Type B pancreatic cell (in vitro differentiated cells): ENCODE results near the gene TMEM134. TPM values are rescaled to one million over a fixed set of nuclear protein-coding genes. Genes with fewer than 3 reads are reported as not detected.
A peak's percentile ranks its signal among the peaks of the same experiment; 100 is the strongest.

Source experiments
- DNase-seq: peaks from one replicate; pipeline ENCODE4 v3.0.0; 2021; ENCODE audit warnings: mixed read lengths; ENCODE audit not compliant: unreplicated experiment; ENCODE audit errors: extremely low spot score
- H3K27ac Mint-ChIP-seq: 2 replicates; pipeline ENCODE4 v1.8.0; 2021; ENCODE audit warnings: mild to moderate bottlenecking, mixed read lengths
- H3K27me3 Mint-ChIP-seq: 2 replicates; pipeline ENCODE4 v1.8.0; 2021; ENCODE audit warnings: mixed read lengths
- H3K36me3 Mint-ChIP-seq: 2 replicates; pipeline ENCODE4 v1.8.0; 2021; ENCODE audit warnings: mixed read lengths
- H3K4me1 Mint-ChIP-seq: one replicate; pipeline ENCODE4 v1.8.0; 2021; ENCODE audit warnings: mixed read lengths; ENCODE audit not compliant: unreplicated experiment
- H3K4me3 Mint-ChIP-seq: 2 replicates; pipeline ENCODE4 v1.8.0; 2021; ENCODE audit warnings: mild to moderate bottlenecking, mixed read lengths
- H3K9me3 Mint-ChIP-seq: 2 replicates; pipeline ENCODE4 v1.8.0; 2021; ENCODE audit warnings: mixed read lengths
- total RNA-seq: library from RNA; stranded (reverse); gene quantifications from 2 replicates; pipeline ENCODE4 v1.2.1, GENCODE V29; 2021; ENCODE audit warnings: low replicate concordance
- TF ChIP-seq, protein P1 (sequence below): fragments of 200-600 bp; sonication (generic); conservative IDR thresholded peaks from 2 replicates; pipeline ENCODE4 v1.5.0; 2021; ENCODE audit warnings: antibody characterized with exemption, mild to moderate bottlenecking

TMEM134 gene
- total RNA-seq, 1 donor from 2014 or later: 46.6 TPM

DNA sequence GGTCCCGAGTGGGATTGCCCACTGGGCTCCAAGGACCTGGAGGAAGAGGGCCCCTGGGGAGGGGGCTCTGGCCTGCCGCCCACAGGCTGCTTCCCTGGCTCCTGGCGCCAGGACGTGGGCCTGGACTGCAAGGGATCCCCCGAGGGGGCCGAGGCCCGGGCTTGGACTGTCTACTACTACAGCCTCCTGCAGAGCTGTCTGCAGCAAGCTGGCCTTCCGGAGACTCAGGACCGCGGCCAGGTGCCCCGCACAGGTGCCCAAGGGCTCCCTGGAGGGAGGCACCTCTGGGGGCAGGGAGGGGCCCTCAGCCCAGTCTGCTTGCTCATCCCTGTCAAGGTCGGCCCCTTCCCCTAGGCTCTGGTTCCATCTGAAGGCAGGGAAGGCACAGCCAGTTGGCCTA lies 51.6 kb downstream of the TMEM134 start:
- Mint-ChIP-seq H3K27ac (no peak overlapping the region), H3K27me3 (peaks cover 40% of the 10 kb centered on the region), H3K4me3 (no peak overlapping the region), H3K4me1 (peaks cover 17% of the 10 kb centered on the region), H3K36me3 (no peaks in the 10 kb centered on the region), H3K9me3 (no peaks in the 10 kb centered on the region)
- TF ChIP-seq, protein P1, sequence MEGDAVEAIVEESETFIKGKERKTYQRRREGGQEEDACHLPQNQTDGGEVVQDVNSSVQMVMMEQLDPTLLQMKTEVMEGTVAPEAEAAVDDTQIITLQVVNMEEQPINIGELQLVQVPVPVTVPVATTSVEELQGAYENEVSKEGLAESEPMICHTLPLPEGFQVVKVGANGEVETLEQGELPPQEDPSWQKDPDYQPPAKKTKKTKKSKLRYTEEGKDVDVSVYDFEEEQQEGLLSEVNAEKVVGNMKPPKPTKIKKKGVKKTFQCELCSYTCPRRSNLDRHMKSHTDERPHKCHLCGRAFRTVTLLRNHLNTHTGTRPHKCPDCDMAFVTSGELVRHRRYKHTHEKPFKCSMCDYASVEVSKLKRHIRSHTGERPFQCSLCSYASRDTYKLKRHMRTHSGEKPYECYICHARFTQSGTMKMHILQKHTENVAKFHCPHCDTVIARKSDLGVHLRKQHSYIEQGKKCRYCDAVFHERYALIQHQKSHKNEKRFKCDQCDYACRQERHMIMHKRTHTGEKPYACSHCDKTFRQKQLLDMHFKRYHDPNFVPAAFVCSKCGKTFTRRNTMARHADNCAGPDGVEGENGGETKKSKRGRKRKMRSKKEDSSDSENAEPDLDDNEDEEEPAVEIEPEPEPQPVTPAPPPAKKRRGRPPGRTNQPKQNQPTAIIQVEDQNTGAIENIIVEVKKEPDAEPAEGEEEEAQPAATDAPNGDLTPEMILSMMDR: no peak
- DNase-seq: no peak

DNA sequence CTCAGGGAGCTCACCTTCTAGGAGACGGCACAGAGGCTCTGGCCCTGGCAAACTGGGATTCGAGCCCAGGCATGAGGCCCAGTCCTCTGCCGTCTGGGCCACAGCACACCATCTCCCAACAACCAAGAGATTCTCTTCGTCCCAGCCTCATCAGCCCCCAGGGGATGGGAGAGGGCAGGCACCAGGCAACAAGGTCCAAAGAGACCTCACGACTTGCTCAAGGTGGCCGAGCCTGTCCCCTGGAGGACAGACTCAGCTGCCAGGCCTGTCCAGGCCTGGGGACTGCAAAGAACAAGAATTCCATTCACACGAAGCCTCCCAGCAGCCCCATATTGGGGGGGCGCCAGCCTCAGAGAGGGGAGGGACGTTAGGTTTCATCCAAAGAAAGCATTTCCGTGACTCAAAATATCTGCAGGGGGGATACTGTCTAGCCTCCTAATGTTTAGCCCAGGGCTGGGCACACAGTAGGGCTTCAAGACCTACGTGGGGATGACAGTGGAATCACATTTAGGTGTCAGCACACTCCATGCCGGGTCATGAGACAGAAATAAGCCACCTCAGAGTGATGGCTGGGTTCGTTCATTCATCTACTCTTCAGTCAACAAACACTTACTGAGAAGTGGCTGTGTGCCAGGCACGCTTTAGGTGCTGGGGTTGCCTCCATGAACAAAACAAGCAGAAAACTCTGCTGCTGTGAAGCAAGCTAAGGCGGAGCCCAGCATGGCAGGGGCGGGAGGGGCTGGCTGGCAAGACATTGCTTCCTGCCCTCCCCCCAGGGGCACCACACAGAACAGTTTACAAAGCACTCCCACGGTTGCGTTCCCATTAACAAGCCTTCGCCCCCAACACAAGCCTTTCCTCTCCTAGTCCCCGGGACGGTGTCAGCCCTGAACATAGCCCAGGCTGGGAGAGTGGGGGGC lies 52.4 kb downstream of the TMEM134 start:
- TF ChIP-seq, protein P1: no peak
- Mint-ChIP-seq H3K4me3 (peak overlapping the region; percentile 77), H3K9me3 (no peaks in the 10 kb centered on the region), H3K4me1 (peaks cover 17% of the 10 kb centered on the region), H3K27ac (no peak overlapping the region), H3K36me3 (no peaks in the 10 kb centered on the region), H3K27me3 (peaks cover 48% of the 10 kb centered on the region)
- no peak for DNase-seq

DNA sequence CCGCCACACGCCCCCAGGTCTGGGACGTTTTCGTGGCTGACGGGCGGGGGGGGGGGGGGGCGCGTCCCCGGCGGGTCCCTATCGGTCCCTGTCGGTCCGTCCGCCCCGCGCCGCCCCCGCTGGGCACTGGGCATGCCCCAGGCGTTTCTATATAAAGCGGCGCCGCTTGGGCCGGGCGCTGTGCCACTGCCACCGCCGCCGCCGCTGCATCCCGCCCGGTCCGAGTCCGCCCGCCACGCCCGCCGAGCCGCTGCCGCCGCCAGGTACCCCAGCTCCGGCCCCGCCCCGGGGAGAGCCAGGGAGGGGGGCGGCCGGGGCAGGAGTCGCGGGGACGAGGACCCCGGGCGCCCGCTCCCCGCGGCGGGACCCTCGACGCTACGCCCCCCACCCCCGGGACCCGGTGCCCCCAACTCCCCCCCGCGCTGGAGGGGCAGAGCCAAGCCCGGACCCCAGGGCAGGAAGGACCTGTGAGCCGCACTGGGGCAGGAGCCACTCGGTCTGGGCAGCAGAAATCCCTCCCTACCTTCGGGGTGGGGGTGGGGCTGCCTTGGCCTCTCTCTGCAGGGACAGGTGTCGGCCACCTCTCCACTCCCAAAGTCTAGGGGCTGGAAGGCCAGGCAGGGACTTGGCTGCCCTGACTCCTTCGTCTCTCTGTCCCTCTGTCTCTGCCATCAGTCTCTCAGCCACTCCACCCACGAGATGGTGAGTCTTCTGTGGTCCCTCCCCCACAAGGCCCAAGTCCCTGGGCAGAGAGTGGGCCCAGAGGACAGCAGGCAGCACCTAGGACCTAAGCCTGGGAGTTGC lies 53.3 kb downstream of the TMEM134 start, which contains the start of gene CARNS1:
CARNS1 (plus strand) TSS at position 178 of the 804 bp plus-strand sequence; CDS start at position 700, 522 bp downstream.
- TF ChIP-seq, protein P1: no peak
- no peak for DNase-seq
- H3K9me3 Mint-ChIP-seq: no peaks in the 10 kb centered on the region
- peak within 1 kb of the TSS; percentile 77 for H3K4me3 Mint-ChIP-seq
- H3K36me3 Mint-ChIP-seq: no peaks in the 10 kb centered on the region
- no peak within 1 kb of the TSS for H3K27ac Mint-ChIP-seq
- peaks cover 54% of the 10 kb centered on the region for H3K27me3 Mint-ChIP-seq
- H3K4me1 Mint-ChIP-seq: peaks cover 13% of the 10 kb centered on the region

- TF ChIP-seq, protein P1: no peak
- DNase-seq: no peak
- Mint-ChIP-seq H3K27ac (no peak overlapping the region), H3K27me3 (peaks cover 54% of the 10 kb centered on the region), H3K4me1 (peaks cover 13% of the 10 kb centered on the region), H3K9me3 (no peaks in the 10 kb centered on the region), H3K4me3 (peak overlapping the region; percentile 50), H3K36me3 (no peaks in the 10 kb centered on the region)
Measured at GRCh38 chr11:67413266-67413849, 55.7 kb downstream of the TMEM134 start.

- H3K27ac Mint-ChIP-seq: no peak overlapping the region
- H3K36me3 Mint-ChIP-seq: no peaks in the 10 kb centered on the region
- peaks cover 58% of the 10 kb centered on the region for H3K27me3 Mint-ChIP-seq
- no peak overlapping the region for H3K4me3 Mint-ChIP-seq
- no peak for DNase-seq
- TF ChIP-seq, protein P1: no peak
- H3K4me1 Mint-ChIP-seq: peaks cover 13% of the 10 kb centered on the region
- no peaks in the 10 kb centered on the region for H3K9me3 Mint-ChIP-seq
Measured at GRCh38 chr11:67412495-67413179, 56.4 kb downstream of the TMEM134 start.
